B cell (primary cell): Measurements from ENCODE around the gene SOD3. TPM values are rescaled to one million over a fixed set of nuclear protein-coding genes. Genes with fewer than 3 reads are reported as not detected.

ENCODE experiments used
- ATAC-seq: fragments of 200-7000 bp; cut with Tn5 transposase; one replicate; pipeline ENCODE4 v1.10.0; 2021; ENCODE audit warnings: low read depth, mild to moderate bottlenecking, moderate number of reproducible peaks, moderate library complexity
- CTCF ChIA-PET: fragments of 350-600 bp; sonication (Branson Sonifier 250); formaldehyde crosslinking; loops from one replicate; lab custom pipeline; 2021; ENCODE audit warnings: antibody characterized with exemption, inconsistent platforms; lab: Charles Lee
- POLR2A ChIA-PET: fragments of 350-600 bp; sonication (Branson Sonifier 250); formaldehyde crosslinking; loops from one replicate; lab custom pipeline; 2021; ENCODE audit warnings: antibody characterized with exemption; lab: Charles Lee
- DNase-seq: peaks from one replicate; pipeline ENCODE4 v3.0.0; 2013
- H2AFZ ChIP-seq: 2 replicates; pipeline ENCODE4 v1.6.1; 2012; ENCODE audit warnings: mild to moderate bottlenecking, low read depth, low read length; ENCODE audit not compliant: insufficient read depth, poor library complexity, severe bottlenecking
- H3K27ac ChIP-seq, 2 donors: 1 replicate in 1 of 2; 2 replicates in 1 of 2; pipeline ENCODE4 v1.5.1; 2012 to 2013; ENCODE audit warnings: low read length in 2 of 2, mild to moderate bottlenecking in 2 of 2, moderate library complexity in 1 of 2
- H3K27me3 ChIP-seq, 4 experiments: fragments of 200-600 bp in 1 of 4; sonication (generic) in 1 of 4; replicated peaks in 1 of 4; 1 replicate in 2 of 4; 2 replicates in 2 of 4; pipeline versions ENCODE4 v1.6.1 to v1.7.0; 2013 to 2016; ENCODE audit warnings: low read length in 3 of 4, mild to moderate bottlenecking in 2 of 4, mixed read lengths in 1 of 4, moderate library complexity in 1 of 4; ENCODE audit not compliant: insufficient read depth in 4 of 4, control insufficient read depth in 3 of 4; ENCODE audit errors: control extremely low read depth in 1 of 4
- H3K36me3 ChIP-seq, 2 experiments: replicated peaks in 1 of 2; 1 replicate in 1 of 2; 2 replicates in 1 of 2; pipeline versions ENCODE4 v1.6.1 to v1.7.1; 2013; ENCODE audit warnings: low read length in 1 of 2; ENCODE audit not compliant: insufficient read depth in 2 of 2, control insufficient read depth in 1 of 2; ENCODE audit errors: control extremely low read depth in 1 of 2, extremely low read depth in 1 of 2
- H3K4me1 ChIP-seq, 2 donors: fragments of 200-600 bp in 1 of 2; sonication (generic) in 1 of 2; 1 replicate in 1 of 2; 2 replicates in 1 of 2; pipeline versions ENCODE4 v1.5.1 to v1.6.1; 2013 to 2017; ENCODE audit warnings: low read length in 2 of 2; ENCODE audit not compliant: control insufficient read depth in 2 of 2, insufficient read depth in 2 of 2
- H3K4me2 ChIP-seq: replicated peaks from 2 replicates; pipeline ENCODE3; 2012; ENCODE audit warnings: mild to moderate bottlenecking, low read depth, low read length; ENCODE audit not compliant: poor library complexity, severe bottlenecking
- H3K4me3 ChIP-seq, 5 experiments: fragments of 200-600 bp in 1 of 5; sonication (generic) in 1 of 5; 1 replicate in 3 of 5; 2 replicates in 2 of 5; pipeline versions ENCODE4 v1.5.1 to v1.7.0; 2011 to 2016; ENCODE audit warnings: low read length in 4 of 5, mild to moderate bottlenecking in 4 of 5, low read depth in 2 of 5, control low read depth in 1 of 5, moderate library complexity in 1 of 5; ENCODE audit not compliant: insufficient read depth in 1 of 5; ENCODE audit errors: control extremely low read depth in 1 of 5, extremely low read depth in 1 of 5
- H3K79me2 ChIP-seq: fragments of 200-600 bp; sonication (generic); one replicate; pipeline ENCODE4 v1.6.0; 2016; ENCODE audit warnings: low read length; ENCODE audit not compliant: control insufficient read depth, insufficient read depth
- H3K9ac ChIP-seq: fragments of 200-600 bp; sonication (generic); 2 replicates; pipeline ENCODE4 v1.6.1; 2017; ENCODE audit warnings: mild to moderate bottlenecking, low read length, moderate library complexity
- H3K9me3 ChIP-seq, 3 donors: one replicate each; pipeline versions ENCODE4 v1.6.1 to v1.7.1; 2013; ENCODE audit warnings: low read length in 2 of 3; ENCODE audit not compliant: control insufficient read depth in 2 of 3, insufficient read depth in 1 of 3; ENCODE audit errors: control extremely low read depth in 1 of 3
- H4K20me1 ChIP-seq: 2 replicates; pipeline ENCODE4 v1.6.0; 2012; ENCODE audit warnings: mild to moderate bottlenecking, low read length; ENCODE audit not compliant: insufficient read depth, control insufficient read depth, poor library complexity, severe bottlenecking
- H3K27ac Mint-ChIP-seq: one replicate; pipeline ENCODE4 v1.8.0; 2021; ENCODE audit warnings: mixed read lengths
- H3K27me3 Mint-ChIP-seq: one replicate; pipeline ENCODE4 v1.8.0; 2021; ENCODE audit warnings: mixed read lengths
- H3K4me1 Mint-ChIP-seq: one replicate; pipeline ENCODE4 v1.8.0; 2021; ENCODE audit warnings: mixed read lengths
- H3K4me3 Mint-ChIP-seq: one replicate; pipeline ENCODE4 v1.8.0; 2021; ENCODE audit warnings: mixed read lengths
- H3K9me3 Mint-ChIP-seq: one replicate; pipeline ENCODE4 v1.8.0; 2022; ENCODE audit warnings: mixed read lengths; ENCODE audit not compliant: insufficient read depth
- CTCF ChIP-seq: fragments of 200-600 bp; IDR thresholded peaks from one replicate; pipeline ENCODE4 v1.8.0; 2022; ENCODE audit warnings: antibody characterized with exemption, mild to moderate bottlenecking
- EZH2 ChIP-seq: IDR thresholded peaks from 2 replicates; pipeline ENCODE4 v1.6.1; 2012; ENCODE audit warnings: borderline replicate concordance, low read depth, mild to moderate bottlenecking, moderate library complexity, low read length; ENCODE audit not compliant: insufficient read depth, poor library complexity, severe bottlenecking
- WGBS: methylation state at CpG from one replicate; pipeline ENCODE4 v1.1.5; 2013; ENCODE audit warnings: missing lambda C conversion rate; ENCODE audit not compliant: insufficient coverage; 5-methylcytosine and 5-hydroxymethylcytosine counted together
- intact Hi-C: fragments of 100-400 bp; cut with micrococcal nuclease; formaldehyde crosslinking; loops from one replicate; pipeline ENCODE4 v1.10.0; 2022
- polyA plus RNA-seq: library from polyadenylated mRNA; depleted of rRNA; stranded (reverse); fragments of >200 nt; gene quantifications from 2 replicates; pipeline ENCODE4 v1.2.3, GENCODE V29; 2012
- total RNA-seq, 2 donors: library from RNA; stranded (reverse); fragments of 120-200 nt in 1 of 2; gene quantifications; 1 replicate in 1 of 2; 2 replicates in 1 of 2; pipeline versions ENCODE4 v1.2.3 to v1.2.4, GENCODE V29; 2013 to 2022

The SOD3 gene
- total and polyA plus RNA-seq, 2 donors (not counting 1 experiment from before 2014, with no cell fraction given): not detected

GRCh38 chr4:24845902-24846301 is 50.5 kb downstream of the SOD3 start:
- Histone ChIP-seq H3K79me2 (no peaks in the 10 kb centered on the region), H2AFZ (no peak overlapping the region), H3K36me3 (no peaks in the 10 kb centered on the region), H3K27ac (no peak overlapping the region), H3K4me2 (no peak overlapping the region), H3K27me3 (no peaks in the 10 kb centered on the region), H3K9ac (no peak overlapping the region), H4K20me1 (no peaks in the 10 kb centered on the region), H3K9me3 (no peaks in the 10 kb centered on the region), H3K4me3 (no peak overlapping the region), H3K4me1 (no peaks in the 10 kb centered on the region)
- TF ChIP-seq CTCF (no peak), EZH2 (no peak)
- Mint-ChIP-seq H3K27ac (no peak overlapping the region), H3K27me3 (peaks cover 3% of the 10 kb centered on the region), H3K4me3 (no peak overlapping the region), H3K4me1 (no peaks in the 10 kb centered on the region), H3K9me3 (no peaks in the 10 kb centered on the region)
- ChIA-PET POLR2A (no interaction called here), CTCF (no interaction called here)
- no peak for DNase-seq
- no peak for ATAC-seq
- 92% methylated on average over 3 of the region's 5 CpGs for WGBS
- intact Hi-C loops: no loop called here

GRCh38 chr4:24846716-24847115 is 51.3 kb downstream of the SOD3 start:
- ChIA-PET POLR2A (no interaction called here), CTCF (no interaction called here)
- no peaks in the 10 kb centered on the region for H3K79me2 ChIP-seq
- H3K9me3 ChIP-seq: no peaks in the 10 kb centered on the region
- no peak overlapping the region for H3K9ac ChIP-seq
- no peak overlapping the region for H3K4me3 Mint-ChIP-seq
- peaks cover 3% of the 10 kb centered on the region for H3K27me3 Mint-ChIP-seq
- DNase-seq (no peak), ATAC-seq (no peak)
- H3K27ac ChIP-seq: no peak overlapping the region
- no peaks in the 10 kb centered on the region for H4K20me1 ChIP-seq
- H3K4me1 ChIP-seq: no peaks in the 10 kb centered on the region
- H3K4me3 ChIP-seq: no peak overlapping the region
- H2AFZ ChIP-seq: no peak overlapping the region
- no peak overlapping the region for H3K4me2 ChIP-seq
- WGBS: 98% methylated on average over 4 of the region's 5 CpGs
- TF ChIP-seq EZH2: no peak
- TF ChIP-seq CTCF: no peak
- H3K4me1 Mint-ChIP-seq: no peaks in the 10 kb centered on the region
- no peaks in the 10 kb centered on the region for H3K36me3 ChIP-seq
- H3K9me3 Mint-ChIP-seq: no peaks in the 10 kb centered on the region
- H3K27me3 ChIP-seq: no peaks in the 10 kb centered on the region
- H3K27ac Mint-ChIP-seq: no peak overlapping the region
- intact Hi-C loops: no loop called here
